RPMI8226 (cell line): ENCODE data around the gene PRELID1.
"Not testable (repeated sequence)": the region's sequence is repeated elsewhere in the genome, so short reads cannot be mapped to it uniquely, and the experiment has no call there.

Experiments
- DNase-seq: peaks from one replicate; pipeline ENCODE4 v3.0.0-alpha.2; 2015

Gene PRELID1, protein sequence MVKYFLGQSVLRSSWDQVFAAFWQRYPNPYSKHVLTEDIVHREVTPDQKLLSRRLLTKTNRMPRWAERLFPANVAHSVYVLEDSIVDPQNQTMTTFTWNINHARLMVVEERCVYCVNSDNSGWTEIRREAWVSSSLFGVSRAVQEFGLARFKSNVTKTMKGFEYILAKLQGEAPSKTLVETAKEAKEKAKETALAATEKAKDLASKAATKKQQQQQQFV

GRCh38 chr5:177303121-177303924 is at the start of gene PRELID1, which contains the start of gene RAB24:
Gene PRELID1 (plus strand): TSS chr5:177303799. CDS start chr5:177303986, 187 bp downstream.
Gene RAB24 (minus strand): TSS chr5:177303719. CDS start chr5:177303288, 431 bp downstream.
- peak; percentile 91 for DNase-seq

DNA sequence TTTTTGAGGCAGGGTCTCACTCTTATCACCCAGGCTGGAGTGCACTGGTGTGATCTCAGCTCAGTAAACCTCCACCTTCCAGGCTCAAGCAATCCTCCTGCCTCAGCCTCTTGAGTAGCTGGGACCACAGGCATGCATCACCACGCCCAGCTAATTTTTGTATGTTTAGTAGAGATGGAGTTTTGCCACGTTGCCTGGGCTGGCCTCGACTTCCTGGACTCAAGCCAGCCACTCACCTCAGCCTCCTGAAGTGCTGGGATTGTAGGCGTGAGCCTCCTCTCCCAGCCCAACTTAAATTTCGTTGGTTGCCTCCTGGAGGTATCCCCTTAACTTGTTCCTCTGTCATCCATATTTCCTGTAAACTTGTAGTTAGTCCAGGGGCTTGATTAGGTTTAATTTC is 47.3 kb upstream of the PRELID1 start:
- no peak for DNase-seq

DNA sequence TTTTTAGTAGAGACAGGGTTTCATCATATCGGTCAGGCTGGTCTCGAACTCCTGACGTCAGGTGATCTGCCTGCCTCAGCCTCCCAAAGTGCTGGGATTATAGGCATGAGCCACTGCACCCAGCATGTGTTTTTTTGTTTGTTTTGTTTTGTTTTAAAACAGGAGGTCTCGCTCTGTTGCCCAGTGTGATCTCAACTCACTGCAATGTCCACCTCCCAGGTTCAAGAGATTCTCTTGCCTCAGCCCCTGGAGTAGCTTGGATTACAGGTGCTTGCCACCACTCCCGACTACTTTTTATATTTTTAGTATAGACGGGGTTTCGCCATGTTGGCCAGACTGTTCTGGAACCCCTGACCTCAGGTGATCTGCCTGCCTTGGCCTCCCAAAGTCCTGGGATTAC is 44.9 kb upstream of the PRELID1 start:
- not testable (repeated sequence) for DNase-seq

DNA sequence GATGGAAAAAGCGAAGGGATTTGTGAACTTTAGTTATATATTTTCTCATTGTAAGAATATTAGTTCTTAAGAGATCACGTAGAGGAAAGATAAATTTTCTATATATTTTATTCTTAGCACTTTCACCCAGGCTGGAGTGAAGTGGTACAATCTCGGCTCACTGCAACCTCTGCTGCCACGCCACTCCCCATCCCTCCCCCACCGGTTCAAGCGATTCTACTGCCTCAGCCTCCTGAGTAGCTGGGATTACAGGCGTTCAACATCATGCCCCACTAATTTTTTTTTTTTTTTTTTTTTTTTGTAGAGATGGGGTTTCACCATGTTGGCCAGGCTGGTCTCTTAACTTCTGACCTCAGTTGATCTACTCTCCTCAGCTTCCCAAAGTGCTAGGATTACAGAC is 42.6 kb upstream of the PRELID1 start:
- DNase-seq, result no peak

DNA sequence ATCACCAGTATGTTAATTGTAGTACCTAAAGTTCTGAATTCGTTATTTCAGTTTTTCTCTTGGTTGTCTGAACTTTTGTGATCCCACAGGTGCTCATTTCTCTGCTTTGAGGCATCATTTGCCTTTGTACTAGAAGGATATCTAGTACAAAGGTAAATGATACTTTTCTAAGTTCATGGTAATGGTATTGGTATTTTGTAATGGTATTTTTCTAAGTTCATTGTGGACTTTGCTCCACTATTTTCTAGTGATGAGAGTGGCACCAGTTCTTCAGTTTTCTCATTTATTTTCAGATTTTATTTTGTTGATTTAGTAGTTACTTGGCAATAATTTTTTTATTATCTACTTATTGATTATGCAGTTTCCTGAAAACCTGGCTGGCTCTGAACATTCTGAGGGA is 42.1 kb upstream of the PRELID1 start:
- DNase-seq, result no peak

DNA sequence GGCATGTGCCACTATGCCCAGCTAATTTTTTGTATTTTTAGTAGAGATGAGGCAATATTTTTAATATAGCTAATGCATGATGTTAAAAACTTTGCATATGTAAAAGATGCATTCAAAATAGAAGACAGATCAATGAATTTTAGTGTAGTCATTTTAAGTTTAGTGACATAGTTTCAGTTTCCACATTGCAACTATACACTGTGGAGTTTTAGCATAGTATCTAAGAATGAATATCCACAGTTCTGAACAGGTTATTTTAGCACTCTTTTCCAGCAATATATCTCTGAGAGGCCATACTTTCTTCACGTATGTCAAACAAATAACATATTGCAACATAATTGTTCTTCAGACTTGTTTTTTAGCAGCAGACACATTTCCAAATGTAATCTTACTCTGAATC is 39.4 kb upstream of the PRELID1 start:
- DNase-seq, result no peak

GRCh38 chr5:177265395-177265794 is 38.2 kb upstream of the PRELID1 start:
- DNase-seq, result no peak

- no peak for DNase-seq
These were observed 34.2 kb upstream of the PRELID1 start for GRCh38 chr5:177269232-177269895.

- no peak for DNase-seq
These were observed 33.6 kb upstream of the PRELID1 start for GRCh38 chr5:177269976-177270375.

DNA sequence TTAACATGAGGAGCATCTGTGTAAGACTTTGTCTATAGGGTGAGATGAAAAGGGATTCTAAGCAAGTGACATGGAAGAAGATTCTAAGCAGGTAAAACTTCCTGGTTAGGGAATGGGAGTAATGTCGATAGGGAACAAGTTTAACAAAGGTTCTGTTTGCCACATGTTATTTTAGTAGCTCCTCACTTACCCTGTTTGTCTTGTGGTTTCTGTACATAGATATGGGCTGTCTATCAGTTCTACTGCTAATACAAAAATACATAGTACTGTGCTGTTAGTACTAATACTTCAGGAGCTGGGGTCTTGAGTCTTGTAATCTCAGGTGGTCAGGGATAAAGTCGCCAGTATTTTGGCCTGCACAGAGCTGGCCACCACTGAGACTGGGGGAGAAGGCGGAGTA is 32.9 kb upstream of the PRELID1 start:
- DNase-seq, result no peak

DNA sequence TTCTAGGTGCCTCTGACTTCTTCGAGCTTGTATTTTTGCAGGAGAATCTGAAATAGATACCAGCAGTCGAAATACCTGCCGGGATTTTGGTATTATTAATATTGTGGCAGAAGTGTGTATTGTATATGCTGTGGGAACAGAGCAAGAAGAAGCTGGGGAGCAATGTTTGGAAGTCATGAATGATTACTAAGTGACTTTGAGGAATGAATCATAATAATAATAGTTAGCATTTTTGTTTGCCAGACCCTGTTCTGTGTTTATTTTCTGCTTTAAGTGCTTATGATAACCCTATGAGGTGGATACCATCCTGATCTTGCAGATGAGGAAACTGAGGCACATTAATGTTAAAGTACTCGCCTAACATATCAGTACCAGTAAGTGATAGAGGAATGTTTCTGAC is 32.5 kb upstream of the PRELID1 start:
- DNase-seq, result no peak

GRCh38 chr5:177275883-177276282 is 27.7 kb upstream of the PRELID1 start:
- no peak for DNase-seq

- no peak for DNase-seq
These were observed 26.7 kb upstream of the PRELID1 start for GRCh38 chr5:177276886-177277285.

GRCh38 chr5:177288191-177288590 is 15.4 kb upstream of the PRELID1 start:
- no peak for DNase-seq

DNA sequence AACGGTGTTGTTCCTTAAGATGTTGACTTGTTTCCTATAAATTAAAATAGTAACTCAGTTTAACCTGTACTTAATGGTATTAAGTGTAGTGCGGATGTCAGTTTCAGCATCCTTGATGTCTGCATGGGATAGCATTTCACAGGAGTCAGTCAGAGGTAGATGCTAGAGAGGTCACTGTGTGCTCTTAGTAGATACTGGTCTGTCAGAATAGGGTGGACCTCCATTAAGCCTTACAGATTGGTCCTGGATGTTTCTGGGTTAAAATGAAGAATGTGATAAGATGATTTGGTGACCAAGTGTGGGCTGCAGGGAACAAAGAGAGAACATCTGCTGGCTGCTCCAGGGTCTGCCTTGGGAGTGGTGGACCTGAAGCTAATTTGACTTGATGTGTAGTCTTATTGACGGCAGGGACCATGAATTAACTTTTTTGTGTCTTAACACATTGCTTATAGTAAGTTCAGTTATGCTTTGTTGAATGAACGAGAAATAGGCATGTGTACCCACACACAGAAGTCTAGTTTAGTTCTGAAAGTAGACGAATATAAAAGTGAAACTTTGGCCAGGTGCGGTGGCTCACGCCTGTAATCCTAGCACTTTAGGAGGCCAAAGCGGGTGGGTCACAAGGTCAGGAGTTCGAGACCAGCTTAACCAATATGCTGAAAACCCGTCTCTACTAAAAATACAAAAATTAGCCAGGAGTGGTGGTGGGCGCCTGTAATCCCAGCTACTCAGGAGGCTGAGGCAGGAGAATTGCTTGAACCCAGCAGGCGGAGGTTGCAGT is 12.6 kb upstream of the PRELID1 start:
- DNase-seq, result peak; percentile 46

GRCh38 chr5:177291735-177292134 is 11.9 kb upstream of the PRELID1 start:
- no peak for DNase-seq

DNA sequence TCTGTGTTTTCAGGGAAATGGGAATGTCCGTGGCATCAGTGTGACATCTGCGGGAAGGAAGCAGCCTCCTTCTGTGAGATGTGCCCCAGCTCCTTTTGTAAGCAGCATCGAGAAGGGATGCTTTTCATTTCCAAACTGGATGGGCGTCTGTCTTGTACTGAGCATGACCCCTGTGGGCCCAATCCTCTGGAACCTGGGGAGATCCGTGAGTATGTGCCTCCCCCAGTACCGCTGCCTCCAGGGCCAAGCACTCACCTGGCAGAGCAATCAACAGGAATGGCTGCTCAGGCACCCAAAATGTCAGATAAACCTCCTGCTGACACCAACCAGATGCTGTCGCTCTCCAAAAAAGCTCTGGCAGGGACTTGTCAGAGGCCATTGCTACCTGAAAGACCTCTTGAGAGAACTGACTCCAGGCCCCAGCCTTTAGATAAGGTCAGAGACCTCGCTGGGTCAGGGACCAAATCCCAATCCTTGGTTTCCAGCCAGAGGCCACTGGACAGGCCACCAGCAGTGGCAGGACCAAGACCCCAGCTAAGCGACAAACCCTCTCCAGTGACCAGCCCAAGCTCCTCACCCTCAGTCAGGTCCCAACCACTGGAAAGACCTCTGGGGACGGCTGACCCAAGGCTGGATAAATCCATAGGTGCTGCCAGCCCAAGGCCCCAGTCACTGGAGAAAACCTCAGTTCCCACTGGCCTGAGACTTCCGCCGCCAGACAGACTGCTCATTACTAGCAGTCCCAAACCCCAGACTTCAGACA is 9.6 kb upstream of the PRELID1 start:
- no peak for DNase-seq

- no peak for DNase-seq
These were observed 9.0 kb upstream of the PRELID1 start for GRCh38 chr5:177294632-177295031.

DNA sequence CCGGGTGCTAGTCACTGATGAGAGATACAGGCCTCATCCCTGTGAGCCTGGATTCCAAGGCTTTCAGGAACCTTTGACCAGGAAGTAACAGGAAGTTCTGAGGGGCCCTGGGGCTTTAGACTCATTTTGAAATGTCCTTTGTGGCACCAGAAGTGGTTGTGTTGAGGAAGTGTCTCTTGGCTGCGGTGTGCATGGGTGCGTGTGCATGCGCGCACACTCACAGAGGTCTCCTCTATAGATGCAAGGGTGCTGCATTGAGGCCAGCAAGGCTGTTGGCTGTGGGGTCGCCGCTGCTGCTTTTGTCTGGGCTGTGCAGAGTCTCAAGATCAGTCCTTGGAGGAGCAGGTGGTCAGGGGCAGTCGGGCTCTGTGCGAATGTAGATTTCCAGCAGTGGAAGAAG is 7.7 kb upstream of the PRELID1 start:
- DNase-seq, result no peak

DNA sequence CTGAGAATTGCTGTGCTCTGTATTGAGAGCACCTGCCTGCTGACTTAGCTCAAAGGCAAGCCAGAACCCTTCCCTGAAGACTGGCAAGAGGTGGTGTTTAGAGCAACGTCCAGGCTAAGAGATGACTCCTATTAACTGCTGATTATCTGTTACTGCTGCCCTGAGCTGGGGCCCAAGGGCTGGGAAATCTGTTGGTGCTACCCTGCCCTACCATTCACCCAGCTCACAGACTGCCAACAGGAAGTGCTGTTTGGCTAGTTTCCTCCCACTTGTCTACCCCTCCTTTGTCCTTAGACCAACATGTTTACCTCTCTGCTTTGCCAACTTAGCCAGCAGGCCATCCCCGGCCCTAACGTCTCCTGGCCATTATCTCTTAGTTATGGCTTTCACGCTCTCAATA is 7.0 kb upstream of the PRELID1 start:
- no peak for DNase-seq

- DNase-seq, result no peak
These were observed 5.7 kb upstream of the PRELID1 start for GRCh38 chr5:177297922-177298321.

GRCh38 chr5:177299697-177300096 is 3.9 kb upstream of the PRELID1 start:
- no peak for DNase-seq
